ENCODE results near the gene ERCC4.

Gene ERCC4

GRCh38 chr16:13951611-13952010, 31.7 kb downstream of the ERCC4 start:
- DNase-seq, result no peak

DNA sequence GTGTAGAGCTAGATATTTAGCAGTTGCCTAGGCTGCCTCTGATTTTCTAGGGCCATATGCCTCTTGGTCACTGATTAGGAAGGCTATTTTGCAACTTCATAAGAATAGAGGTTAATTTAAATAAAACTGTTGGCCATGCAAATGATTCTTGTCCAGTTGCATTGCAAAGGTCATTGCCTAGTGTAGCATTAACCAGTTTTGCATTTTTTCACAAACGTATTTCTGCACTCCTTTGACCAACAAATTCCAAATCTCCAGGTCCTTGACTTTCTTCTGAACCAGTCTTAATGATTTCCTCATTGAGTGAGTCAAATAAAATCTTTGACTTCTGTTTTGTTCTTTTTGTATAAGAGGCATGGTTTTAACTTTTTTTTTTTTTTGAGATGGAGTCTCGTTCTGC, 33.5 kb downstream of the ERCC4 start:
- no peak for DNase-seq

DNA sequence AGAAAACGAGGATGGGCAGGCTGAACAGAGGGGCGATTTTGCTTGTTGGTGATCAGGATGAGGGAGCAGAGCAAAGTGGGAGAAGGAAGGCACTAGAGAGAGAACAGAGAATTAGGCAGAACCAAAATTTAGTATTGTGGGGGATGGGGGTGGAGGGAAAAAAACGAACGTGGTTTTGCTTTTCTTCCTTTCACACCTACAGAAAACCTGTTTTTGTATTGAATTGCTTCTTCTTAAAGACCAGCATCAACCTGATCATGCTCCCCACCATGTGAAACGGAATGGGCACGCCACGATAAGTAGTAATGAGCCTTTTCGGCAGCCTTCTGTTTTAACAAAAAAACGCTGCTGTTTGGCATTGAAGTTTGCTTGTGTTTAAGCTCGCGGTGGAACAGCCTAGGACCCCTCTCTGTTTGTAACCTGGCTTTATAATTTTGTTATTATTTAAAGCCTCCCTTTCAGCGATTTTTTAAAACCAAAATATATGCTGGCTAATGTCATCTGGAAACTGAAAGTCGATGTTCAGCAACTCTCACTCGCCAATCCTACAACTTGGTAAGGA, 36.8 kb downstream of the ERCC4 start:
- no peak for DNase-seq

- DNase-seq, result peak; percentile 38
Observed at GRCh38 chr16:13957197-13958078, 37.5 kb downstream of the ERCC4 start.

DNA sequence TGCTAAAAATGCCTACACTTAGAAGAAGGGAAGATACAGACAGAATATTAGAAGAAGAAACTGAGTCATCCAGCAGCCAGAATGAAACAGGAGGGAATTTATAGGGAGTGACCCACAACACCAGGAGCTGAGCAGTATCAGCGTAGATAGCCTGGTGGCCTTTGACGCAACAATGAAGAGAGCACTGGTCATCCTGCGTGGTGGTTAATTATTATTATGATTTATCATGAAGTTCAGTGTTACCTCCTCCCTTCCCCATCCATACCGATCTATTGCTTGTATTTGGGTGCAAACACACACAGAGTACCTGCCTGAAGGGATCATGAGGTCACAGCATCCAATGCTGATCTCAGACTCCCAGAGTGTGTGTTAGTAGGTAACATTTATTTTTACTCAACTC, 38.5 kb downstream of the ERCC4 start:
- no peak for DNase-seq

DNA sequence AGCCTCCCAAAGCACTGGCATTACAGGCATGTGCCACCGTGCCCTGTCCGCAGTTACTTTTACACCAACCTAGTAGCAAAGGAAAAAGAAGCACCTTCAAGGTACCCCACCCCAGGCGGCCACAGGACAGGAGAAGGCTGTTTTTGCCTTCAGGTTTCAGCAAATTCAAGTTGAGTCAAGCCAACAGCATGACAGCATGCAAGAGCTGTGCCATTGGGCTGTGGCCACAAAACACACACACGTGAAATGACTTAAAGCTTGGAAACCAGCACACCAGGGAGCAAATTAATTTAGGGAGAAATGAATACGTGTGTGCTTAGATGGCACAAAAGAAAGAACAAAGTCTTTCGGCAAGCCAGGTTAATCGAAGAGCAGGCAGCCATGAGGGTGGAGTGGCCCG, 39.7 kb downstream of the ERCC4 start:
- no peak for DNase-seq

DNA sequence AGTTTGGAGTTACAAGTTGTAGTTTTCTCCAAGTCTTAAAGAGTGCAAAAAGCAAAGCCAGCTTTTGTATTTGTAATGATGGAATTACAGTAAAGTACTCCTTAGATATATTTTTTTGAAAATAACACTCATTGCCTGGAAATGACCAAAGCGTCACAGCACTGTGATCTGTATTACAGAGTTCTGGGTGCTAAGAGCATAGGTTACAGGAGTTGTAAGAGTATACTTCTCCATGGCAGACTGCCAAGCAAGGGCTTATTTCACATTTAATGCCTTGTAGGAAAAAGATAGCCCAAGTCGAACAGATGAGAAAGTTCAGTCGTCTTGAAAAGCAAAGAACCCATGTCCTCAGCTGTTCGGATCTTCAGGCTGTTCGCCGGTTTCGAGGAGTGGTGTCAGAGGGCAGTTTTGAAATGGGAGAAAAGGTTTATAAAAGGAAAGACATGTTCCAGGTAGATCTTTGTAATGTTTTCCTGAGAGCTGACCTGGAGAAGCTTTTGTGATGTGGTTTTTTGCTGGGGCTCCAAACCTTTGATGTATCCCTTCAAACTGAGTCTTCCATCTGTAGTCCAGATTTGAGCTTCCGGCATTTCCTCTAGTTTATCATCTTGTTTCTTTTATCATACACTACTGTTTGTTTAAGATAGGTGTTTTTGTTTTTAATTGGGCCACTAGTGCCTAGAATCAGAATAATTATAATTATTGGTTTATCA, 41.3 kb downstream of the ERCC4 start:
- no peak for DNase-seq

GRCh38 chr16:13962232-13962631, 42.3 kb downstream of the ERCC4 start:
- DNase-seq, result no peak

DNA sequence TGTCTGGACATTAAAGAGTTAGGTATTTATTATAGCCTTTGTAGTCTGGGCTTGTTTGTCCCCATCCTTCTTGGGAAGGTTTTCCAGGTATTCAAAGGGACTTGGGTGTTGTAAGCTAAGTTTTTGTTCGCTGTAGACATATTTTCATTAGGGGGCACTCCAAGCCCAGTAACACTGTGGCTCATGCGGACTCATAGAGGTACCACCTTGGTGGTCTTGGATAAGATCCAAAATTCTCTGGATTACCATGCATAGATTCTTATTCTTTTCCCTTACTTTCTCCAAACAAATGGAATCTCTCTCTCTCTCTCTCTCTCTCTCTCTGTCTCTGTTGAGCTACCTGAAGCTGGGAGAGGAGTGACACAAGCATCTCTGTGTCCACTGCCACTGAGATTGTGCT, 48.9 kb downstream of the ERCC4 start:
- DNase-seq, result no peak

DNA sequence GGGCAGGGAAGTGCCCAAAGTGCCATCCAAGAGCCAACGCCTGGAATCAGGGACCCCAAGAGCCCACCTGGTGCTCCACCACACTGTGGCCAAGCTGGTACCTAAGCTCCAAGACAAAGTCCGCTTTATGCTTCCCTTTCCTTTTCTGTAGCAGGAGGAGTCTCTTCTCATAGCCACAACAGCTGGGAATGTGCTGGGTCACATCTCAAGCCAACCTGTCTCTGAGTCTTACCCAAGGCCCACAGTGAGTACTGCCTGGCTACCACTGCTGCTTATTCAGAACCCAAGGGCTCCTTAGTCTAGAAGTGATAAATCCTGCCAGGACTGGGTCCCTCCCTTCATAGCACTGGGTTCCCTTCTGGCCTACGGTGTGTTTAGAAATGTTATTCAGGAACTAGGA, 49.8 kb downstream of the ERCC4 start:
- DNase-seq, result no peak

DNA sequence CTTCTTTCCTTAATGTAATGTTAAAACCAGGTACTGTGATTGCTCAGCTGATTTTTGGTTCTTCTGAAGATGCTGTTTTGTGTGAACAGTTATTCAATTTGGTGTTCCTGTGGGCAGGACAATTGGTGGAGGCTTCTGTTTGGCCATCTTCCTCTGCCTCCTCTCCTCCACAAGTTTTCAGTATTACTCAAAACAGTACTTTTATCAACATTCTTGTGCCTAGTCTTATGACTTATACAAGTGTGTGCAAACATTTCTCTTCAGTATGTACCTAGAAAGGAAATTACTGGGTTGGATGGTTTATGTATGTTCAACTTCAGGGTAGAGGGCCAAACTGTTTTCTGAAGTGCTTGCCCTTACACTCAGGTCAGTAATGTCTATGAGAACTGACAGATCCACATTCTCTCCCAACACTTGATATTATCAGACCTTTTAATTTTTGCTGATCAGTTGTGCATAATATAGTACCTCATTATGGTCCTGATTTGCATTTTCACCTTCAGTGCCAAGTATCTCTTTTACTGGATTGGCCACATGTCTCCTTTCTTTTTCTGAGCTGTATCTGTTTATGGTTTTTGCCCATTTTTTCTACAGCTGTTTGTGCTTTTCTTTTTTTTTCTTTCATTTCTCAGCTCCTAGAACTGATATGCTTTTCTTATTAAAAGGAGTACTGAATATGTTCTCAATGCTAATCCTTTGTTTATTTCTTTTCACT, 50.9 kb downstream of the ERCC4 start:
- no peak for DNase-seq

- no peak for DNase-seq
Observed at GRCh38 chr16:13973321-13974023, 53.5 kb downstream of the ERCC4 start.

DNA sequence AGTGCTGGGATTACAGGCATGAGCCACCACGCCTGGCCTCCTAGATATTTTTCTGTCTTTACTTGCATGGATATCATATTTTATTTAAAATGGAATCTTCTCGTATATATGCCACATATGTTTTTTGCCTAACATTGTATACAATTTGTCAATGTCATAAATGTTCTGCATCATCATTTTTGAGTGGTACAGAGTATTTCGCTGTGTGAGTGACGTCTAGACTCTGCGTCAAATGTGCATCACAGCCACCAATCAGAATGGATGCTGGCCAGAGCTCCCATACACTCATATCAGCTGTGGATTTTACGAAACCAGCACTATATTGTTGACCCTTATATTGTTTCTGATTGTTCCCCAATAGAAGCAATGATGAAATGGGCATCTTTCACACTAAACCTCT, 57.2 kb downstream of the ERCC4 start:
- no peak for DNase-seq

- no peak for DNase-seq
Observed at GRCh38 chr16:13982451-13982850, 62.5 kb downstream of the ERCC4 start.

DNA sequence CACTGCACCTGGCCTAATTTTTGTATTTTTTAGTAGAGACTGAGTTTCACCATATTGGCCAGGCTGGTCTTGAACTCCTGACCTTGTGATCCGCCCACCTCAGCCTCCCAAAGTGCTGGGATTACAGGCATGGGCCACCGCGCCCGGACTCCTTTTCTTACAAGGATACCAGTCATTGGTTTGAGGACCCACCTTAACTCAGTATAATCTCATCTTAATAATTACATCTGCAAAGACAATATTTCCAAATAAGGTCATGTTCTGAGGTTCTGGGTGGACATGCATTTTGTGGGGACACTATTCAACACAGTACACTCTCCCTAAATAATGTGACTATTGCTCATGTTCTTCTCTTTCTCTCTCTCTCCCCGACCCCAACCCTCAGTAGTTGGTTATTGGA, 63.7 kb downstream of the ERCC4 start:
- no peak for DNase-seq

- DNase-seq, result no peak
Observed at GRCh38 chr16:13984794-13985193, 64.8 kb downstream of the ERCC4 start.

DNA sequence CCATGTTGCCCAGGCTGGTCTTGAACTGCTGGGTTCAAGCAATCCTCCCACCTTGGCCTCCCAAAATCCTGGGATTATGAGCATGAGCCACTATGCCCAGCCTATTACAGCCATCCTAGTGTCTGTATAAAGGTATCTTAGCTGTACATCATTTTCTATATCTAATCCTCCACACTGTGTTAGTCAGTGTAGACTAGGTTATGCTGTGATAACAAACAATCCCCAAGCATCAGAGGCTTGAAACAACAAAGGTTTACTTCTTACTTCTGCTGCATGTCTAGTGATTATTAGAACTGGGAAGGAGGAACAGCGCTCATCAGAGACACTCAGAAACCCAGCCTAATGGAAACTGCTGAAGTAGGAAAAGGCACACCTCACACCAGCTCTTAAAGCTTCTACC, 68.1 kb downstream of the ERCC4 start:
- no peak for DNase-seq

GRCh38 chr16:13992322-13992721, 72.4 kb downstream of the ERCC4 start:
- no peak for DNase-seq

DNA sequence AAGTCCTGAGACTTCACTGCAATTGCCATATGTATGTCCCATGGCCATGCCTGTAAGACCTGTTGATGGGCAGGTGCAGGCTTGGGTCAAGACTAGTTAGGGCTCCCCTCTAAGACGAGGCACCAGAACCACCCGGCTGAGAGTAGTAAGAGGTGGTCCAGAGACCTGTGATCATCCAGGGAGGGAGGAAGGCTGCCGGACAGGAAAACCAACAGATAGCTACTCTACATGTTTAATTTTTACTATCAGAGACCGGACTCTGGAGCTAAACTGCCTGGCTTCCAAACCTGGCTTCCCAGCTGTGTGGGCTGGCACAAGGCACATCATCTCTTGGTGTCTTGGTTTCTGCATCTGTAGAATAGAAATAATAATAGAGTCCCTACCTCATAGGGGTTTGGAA, 73.0 kb downstream of the ERCC4 start:
- DNase-seq, result no peak

DNA sequence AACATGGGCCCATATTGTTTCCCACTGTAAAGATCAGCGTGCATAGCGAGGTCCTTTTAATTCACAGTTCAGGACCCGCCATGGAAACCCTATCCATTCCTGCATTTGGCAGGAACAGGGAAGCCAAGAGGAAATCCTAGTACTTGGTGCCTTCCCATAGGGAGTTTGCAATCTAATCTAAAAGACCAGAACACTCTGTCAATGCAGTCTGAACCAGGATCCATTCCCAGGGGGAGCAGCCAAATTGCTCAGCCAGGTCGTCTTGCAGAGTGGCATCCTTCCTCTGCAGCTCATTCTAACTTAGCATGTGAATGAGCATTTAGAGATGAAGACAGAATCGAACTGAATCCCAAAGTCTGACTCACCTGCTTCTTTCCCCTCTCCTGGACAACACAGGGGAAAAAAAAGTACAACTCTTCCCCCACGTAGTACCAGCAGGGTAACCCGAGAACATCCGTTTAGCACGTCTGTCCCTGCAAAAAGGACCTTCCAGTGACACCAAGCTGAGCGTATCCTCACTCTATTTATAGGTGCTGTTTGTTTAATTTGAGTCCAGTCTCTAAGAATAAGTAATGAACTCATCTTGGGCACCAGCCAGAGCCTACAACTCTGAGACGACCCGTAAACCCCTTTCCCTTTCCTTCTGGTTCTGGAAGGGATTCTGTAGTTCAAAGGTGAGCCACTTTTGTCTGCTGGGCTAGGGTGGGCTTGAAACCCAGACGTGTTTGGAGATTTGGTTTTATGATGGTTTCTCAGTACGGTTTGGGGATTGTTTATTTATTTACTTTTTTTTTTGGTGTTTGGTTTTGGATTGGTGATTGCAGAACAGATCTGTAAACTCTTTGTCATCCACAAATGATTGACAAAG, 74.5 kb downstream of the ERCC4 start:
- DNase-seq, result no peak

- no peak for DNase-seq
Observed at GRCh38 chr16:13995194-13995593, 75.2 kb downstream of the ERCC4 start.

DNA sequence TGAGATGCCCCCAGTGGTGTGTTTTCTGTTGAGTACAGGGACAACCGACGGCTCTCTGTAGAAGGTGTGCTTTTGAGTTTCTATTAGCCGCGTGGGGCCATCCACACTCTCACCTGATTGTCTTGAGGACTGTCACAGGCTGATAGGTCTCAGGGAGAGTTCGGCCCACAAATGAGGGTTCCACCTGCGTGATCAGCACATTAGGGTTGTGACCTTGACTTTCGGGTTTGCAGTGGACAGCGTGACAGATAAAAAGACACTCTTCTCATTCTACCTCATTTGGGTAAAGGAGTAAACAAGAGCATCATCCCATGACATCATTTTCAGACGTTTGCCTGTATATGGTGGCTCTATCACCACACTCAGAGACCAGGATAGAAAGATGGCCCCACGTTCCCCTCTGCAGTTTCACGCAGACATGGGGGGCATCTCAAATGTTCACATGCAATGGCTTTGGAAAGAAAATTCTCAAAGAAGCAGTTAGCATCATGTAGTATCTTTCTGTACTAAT, 76.9 kb downstream of the ERCC4 start:
- no peak for DNase-seq
